ENCODE results near the gene GABPB1.

GABPB1 gene

GRCh38 chr15:50267577-50267976 is 87.4 kb downstream of the GABPB1 start:
- TF ChIP-seq MYC (IDR thresholded peaks at IDR 0.05; ENCODE audit: low read depth, low read length) (no peak), POLR2A (IDR thresholded peaks at IDR 0.05; ENCODE audit: extremely low read depth, insufficient read length) (no peak), MAX (IDR thresholded peaks at IDR 0.05; ENCODE audit: low read depth, low read length) (no peak)
- TF ChIP-seq, protein P1, sequence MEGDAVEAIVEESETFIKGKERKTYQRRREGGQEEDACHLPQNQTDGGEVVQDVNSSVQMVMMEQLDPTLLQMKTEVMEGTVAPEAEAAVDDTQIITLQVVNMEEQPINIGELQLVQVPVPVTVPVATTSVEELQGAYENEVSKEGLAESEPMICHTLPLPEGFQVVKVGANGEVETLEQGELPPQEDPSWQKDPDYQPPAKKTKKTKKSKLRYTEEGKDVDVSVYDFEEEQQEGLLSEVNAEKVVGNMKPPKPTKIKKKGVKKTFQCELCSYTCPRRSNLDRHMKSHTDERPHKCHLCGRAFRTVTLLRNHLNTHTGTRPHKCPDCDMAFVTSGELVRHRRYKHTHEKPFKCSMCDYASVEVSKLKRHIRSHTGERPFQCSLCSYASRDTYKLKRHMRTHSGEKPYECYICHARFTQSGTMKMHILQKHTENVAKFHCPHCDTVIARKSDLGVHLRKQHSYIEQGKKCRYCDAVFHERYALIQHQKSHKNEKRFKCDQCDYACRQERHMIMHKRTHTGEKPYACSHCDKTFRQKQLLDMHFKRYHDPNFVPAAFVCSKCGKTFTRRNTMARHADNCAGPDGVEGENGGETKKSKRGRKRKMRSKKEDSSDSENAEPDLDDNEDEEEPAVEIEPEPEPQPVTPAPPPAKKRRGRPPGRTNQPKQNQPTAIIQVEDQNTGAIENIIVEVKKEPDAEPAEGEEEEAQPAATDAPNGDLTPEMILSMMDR (IDR thresholded peaks at IDR 0.05; ENCODE audit: low read depth, low read length), result no peak
- H3K4me3 ChIP-seq (ENCODE audit: low read depth, low read length), result no peak overlapping the region
- DNase-seq (ENCODE audit: low read depth), result no peak

DNA sequence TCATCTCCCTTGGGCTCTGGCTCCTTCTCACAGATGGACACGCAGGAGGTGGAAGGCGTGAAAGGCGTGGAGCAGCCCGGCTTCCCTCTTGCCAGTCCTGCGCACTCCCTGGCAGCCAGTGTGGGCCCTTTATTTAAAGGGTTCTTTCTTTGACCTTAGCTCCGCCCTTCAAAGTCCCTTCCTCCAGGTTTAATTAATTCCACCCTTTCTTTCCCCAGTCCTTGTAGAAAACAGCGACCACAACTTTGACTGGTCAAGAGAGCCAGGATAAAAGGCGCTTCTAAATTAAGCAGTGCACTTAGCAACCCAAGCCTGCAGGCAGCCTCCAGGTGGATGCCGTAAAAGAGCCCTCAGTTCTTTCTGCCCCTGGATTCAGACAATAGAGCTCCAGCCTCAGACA is 89.4 kb downstream of the GABPB1 start, which contains the start of gene HDC:
HDC (minus strand) TSS at position 107 of the 400 bp plus-strand sequence; CDS start at position 4, 103 bp downstream.
- no peak for TF ChIP-seq MYC (IDR thresholded peaks at IDR 0.05; ENCODE audit: low read depth, low read length)
- TF ChIP-seq POLR2A (IDR thresholded peaks at IDR 0.05; ENCODE audit: extremely low read depth, insufficient read length), result peak; percentile 89
- H3K4me3 ChIP-seq (ENCODE audit: low read depth, low read length), result peak within 1 kb of the TSS; percentile 46
- no peak for DNase-seq (ENCODE audit: low read depth)

DNA sequence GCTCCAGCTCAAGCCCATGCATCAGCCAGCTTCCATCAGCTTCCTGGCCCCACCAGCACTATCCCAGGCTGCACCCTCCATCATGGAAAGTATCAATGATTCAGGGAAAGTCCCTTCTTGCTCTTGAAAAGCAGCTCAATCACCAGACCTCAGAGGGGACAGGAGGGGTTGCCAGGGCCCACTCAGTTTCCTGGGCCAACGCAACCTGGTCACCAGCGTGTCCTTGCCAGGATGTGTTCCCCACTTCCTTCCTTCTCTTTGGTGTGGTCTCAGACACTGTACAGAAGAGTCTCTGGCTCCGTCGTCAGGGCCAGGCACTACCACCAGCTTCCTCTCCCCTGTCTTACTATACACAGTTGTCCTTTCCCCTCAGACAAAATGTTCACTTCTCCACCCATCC is 92.5 kb downstream of the GABPB1 start:
- TF ChIP-seq MAX (IDR thresholded peaks at IDR 0.05; ENCODE audit: low read depth, low read length) (peak; percentile 33; the same call in 1 of the 2 replicates), MYC (IDR thresholded peaks at IDR 0.05; ENCODE audit: low read depth, low read length) (0 out of 2 replicates have a peak, but pooled peaks have one; percentile 43), POLR2A (IDR thresholded peaks at IDR 0.05; ENCODE audit: extremely low read depth, insufficient read length) (peak; percentile 54)
- TF ChIP-seq, protein P1 (IDR thresholded peaks at IDR 0.05; ENCODE audit: low read depth, low read length), result no peak
- no peak overlapping the region for H3K4me3 ChIP-seq (ENCODE audit: low read depth, low read length)
- peak; percentile 72 for DNase-seq (ENCODE audit: low read depth)

GRCh38 chr15:50261981-50262380 is 93.0 kb downstream of the GABPB1 start:
- TF ChIP-seq MAX (IDR thresholded peaks at IDR 0.05; ENCODE audit: low read depth, low read length), result no peak; the same call in 1 of the 2 replicates
- TF ChIP-seq POLR2A (IDR thresholded peaks at IDR 0.05; ENCODE audit: extremely low read depth, insufficient read length), result no peak
- TF ChIP-seq, protein P1 (IDR thresholded peaks at IDR 0.05; ENCODE audit: low read depth, low read length), result peak; percentile 40
- peak; percentile 6 for TF ChIP-seq MYC (IDR thresholded peaks at IDR 0.05; ENCODE audit: low read depth, low read length)
- DNase-seq (ENCODE audit: low read depth), result peak; percentile 78
- no peak overlapping the region for H3K4me3 ChIP-seq (ENCODE audit: low read depth, low read length)

DNA sequence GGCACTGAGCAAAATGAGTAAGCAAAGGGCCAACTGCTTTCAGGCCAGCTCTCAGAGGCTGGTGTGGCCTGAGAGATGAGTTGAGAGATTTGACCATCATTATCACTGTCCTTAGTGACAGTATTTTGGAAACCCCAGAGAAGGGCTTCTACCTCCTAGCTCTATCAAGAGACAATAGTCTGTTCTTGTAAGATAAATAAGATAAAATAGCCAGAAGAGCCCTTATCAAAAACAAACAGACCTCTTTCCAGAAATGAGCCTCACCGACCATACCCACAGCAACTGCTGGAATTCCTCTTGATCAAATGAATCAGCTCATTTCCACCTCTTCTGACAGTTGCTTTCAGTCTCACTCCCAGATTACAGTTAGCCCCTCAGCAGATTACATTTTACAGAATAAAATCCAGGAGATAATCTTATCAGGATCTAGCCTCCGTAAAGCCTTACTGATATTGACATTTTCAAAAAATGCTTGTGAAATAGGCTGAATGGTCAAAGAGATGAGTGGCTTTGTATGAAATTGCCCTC is 94.0 kb downstream of the GABPB1 start:
- no peak overlapping the region for H3K4me3 ChIP-seq (ENCODE audit: low read depth, low read length)
- TF ChIP-seq MYC (IDR thresholded peaks at IDR 0.05; ENCODE audit: low read depth, low read length), result no peak
- TF ChIP-seq MAX (IDR thresholded peaks at IDR 0.05; ENCODE audit: low read depth, low read length), result no peak
- TF ChIP-seq POLR2A (IDR thresholded peaks at IDR 0.05; ENCODE audit: extremely low read depth, insufficient read length), result no peak
- TF ChIP-seq, protein P1 (IDR thresholded peaks at IDR 0.05; ENCODE audit: low read depth, low read length), result no peak
- DNase-seq (ENCODE audit: low read depth), result no peak

DNA sequence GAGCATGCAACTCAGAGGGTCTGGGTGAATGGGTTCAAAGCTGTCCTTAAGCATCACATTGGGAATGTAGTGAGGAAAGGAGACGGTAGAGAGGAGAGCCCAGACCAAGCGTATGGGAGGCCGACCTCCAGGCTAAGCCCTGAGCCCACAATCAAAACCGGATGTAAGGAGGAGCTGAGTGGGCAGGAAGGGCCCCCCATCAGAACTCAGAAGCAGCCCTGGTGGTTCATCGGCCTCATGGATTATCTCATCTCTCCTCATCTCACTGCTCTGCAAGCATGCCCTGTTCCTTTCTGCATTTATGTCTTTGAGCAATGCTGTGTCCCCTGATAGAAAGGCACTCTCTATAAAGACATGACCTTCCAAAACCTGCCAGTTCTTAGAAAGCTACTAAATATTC is 95.7 kb downstream of the GABPB1 start:
- DNase-seq (ENCODE audit: low read depth), result peak; percentile 90
- no peak for TF ChIP-seq POLR2A (IDR thresholded peaks at IDR 0.05; ENCODE audit: extremely low read depth, insufficient read length)
- TF ChIP-seq MYC (IDR thresholded peaks at IDR 0.05; ENCODE audit: low read depth, low read length), result peak; percentile 70; the same call in 1 of the 2 replicates
- TF ChIP-seq MAX (IDR thresholded peaks at IDR 0.05; ENCODE audit: low read depth, low read length), result peak; percentile 27; the same call in 1 of the 2 replicates
- TF ChIP-seq, protein P1 (IDR thresholded peaks at IDR 0.05; ENCODE audit: low read depth, low read length), result no peak
- peak overlapping the region; percentile 39 for H3K4me3 ChIP-seq (ENCODE audit: low read depth, low read length)

All from NB4 (cell line).